Endothelial cell of umbilical vein (primary cell): ENCODE data around the gene FOXP1. TPM values are rescaled to one million over a fixed set of nuclear protein-coding genes. Genes with fewer than 3 reads are reported as not detected.

Experiments used
- BruUV-seq: library from RNA; stranded (reverse); fragments of 400-500 nt; replicated peaks from 2 replicates; lab custom pipeline; 2021; lab: Mats Ljungman, UMichigan
- CTCF ChIA-PET: fragments of 300-600, 350-600 bp; sonication (Branson Sonifier 250); formaldehyde crosslinking; loops from one replicate; lab custom pipeline; 2021; ENCODE audit warnings: antibody characterized with exemption, inconsistent platforms; lab: Charles Lee
- POLR2A ChIA-PET: fragments of 300-600, 350-600 bp; sonication (Branson Sonifier 250); formaldehyde crosslinking; loops from one replicate; lab custom pipeline; 2021; ENCODE audit warnings: antibody characterized with exemption, inconsistent platforms; lab: Charles Lee
- DNase-seq: peaks from one replicate; pipeline ENCODE4 v3.0.0-alpha.2; 2011; ENCODE audit warnings: low read depth, low spot score
- FAIRE-seq: peaks from 2 replicates; lab custom pipeline; 2011; peaks lifted over from hg19 to GRCh38; lab: Jason Lieb, UNC
- H2AFZ ChIP-seq: 2 replicates; pipeline ENCODE4 v1.6.0; 2012; ENCODE audit warnings: low read depth, low read length, control low read depth, inconsistent platforms
- H3K27ac ChIP-seq: 2 replicates; pipeline ENCODE4 v1.5.1; 2011; ENCODE audit warnings: low read depth, mild to moderate bottlenecking, control low read depth, low read length, moderate library complexity; ENCODE audit not compliant: insufficient read depth
- H3K27me3 ChIP-seq, 2 experiments: 2 replicates each; pipeline versions ENCODE4 v1.6.0 to v1.6.1; 2011; ENCODE audit warnings: low read length in 2 of 2, mixed read lengths in 1 of 2; ENCODE audit not compliant: control insufficient read depth in 2 of 2, insufficient read depth in 2 of 2
- H3K36me3 ChIP-seq, 2 experiments: 2 replicates in 1 of 2; 3 replicates in 1 of 2; pipeline ENCODE4 v1.5.1; 2011; ENCODE audit warnings: low read length in 2 of 2, mild to moderate bottlenecking in 1 of 2, moderate library complexity in 1 of 2; ENCODE audit not compliant: control insufficient read depth in 2 of 2, insufficient read depth in 2 of 2; ENCODE audit errors: extremely low read depth in 1 of 2
- H3K4me1 ChIP-seq: 3 replicates; pipeline ENCODE4 v1.5.1; 2011; ENCODE audit warnings: mild to moderate bottlenecking, low read length; ENCODE audit not compliant: control insufficient read depth, insufficient read depth; ENCODE audit errors: extremely low read depth
- H3K4me2 ChIP-seq: 2 replicates; pipeline ENCODE4 v1.6.1; 2011; ENCODE audit warnings: low read length, control low read depth, mixed read lengths; ENCODE audit not compliant: insufficient read depth
- H3K4me3 ChIP-seq, 3 experiments: fragments of 200-600 bp in 1 of 3; sonication (generic), shearing (Covaris generic) in 1 of 3; replicated peaks in 1 of 3; 2 replicates each; pipeline ENCODE4 v1.5.1; 2011 to 2016; ENCODE audit warnings: control low read depth in 3 of 3, low read length in 3 of 3, mild to moderate bottlenecking in 2 of 3, inconsistent platforms in 1 of 3, low read depth in 1 of 3, moderate library complexity in 1 of 3; ENCODE audit not compliant: insufficient read depth in 1 of 3
- H3K79me2 ChIP-seq: 2 replicates; pipeline ENCODE4 v1.6.0; 2012; ENCODE audit warnings: low read length, inconsistent platforms; ENCODE audit not compliant: control insufficient read depth, insufficient read depth
- H3K9ac ChIP-seq: replicated peaks from 2 replicates; pipeline ENCODE3; 2011; ENCODE audit warnings: low read length, control low read depth; ENCODE audit not compliant: insufficient read depth; ENCODE audit errors: extremely low read depth
- H3K9me1 ChIP-seq: replicated peaks from 3 replicates; pipeline ENCODE4 v1.6.0; 2011; ENCODE audit warnings: mild to moderate bottlenecking, low read length; ENCODE audit not compliant: control insufficient read depth, insufficient read depth; ENCODE audit errors: extremely low read depth
- H3K9me3 ChIP-seq: replicated peaks from 2 replicates; pipeline ENCODE4 v1.5.1; 2012; ENCODE audit warnings: low read length, inconsistent platforms; ENCODE audit not compliant: control insufficient read depth, insufficient read depth
- H4K20me1 ChIP-seq: replicated peaks from 2 replicates; pipeline ENCODE3; 2011; ENCODE audit warnings: mild to moderate bottlenecking, low read length; ENCODE audit not compliant: control insufficient read depth, insufficient read depth; ENCODE audit errors: extremely low read depth
- CTCF ChIP-seq, 2 donors: IDR thresholded peaks; 1 replicate in 1 of 2; 2 replicates in 1 of 2; pipeline ENCODE4 v1.5.1; 2011; ENCODE audit warnings: low read length in 2 of 2, mild to moderate bottlenecking in 2 of 2, moderate library complexity in 2 of 2, control low read depth in 1 of 2, inconsistent platforms in 1 of 2, low read depth in 1 of 2; ENCODE audit not compliant: insufficient read depth in 1 of 2; ENCODE audit errors: extremely low read depth in 1 of 2
- EZH2 ChIP-seq: IDR thresholded peaks from 2 replicates; pipeline ENCODE4 v1.6.1; 2012; ENCODE audit warnings: borderline replicate concordance, low read depth, mild to moderate bottlenecking, moderate library complexity, low read length, inconsistent platforms; ENCODE audit not compliant: severe bottlenecking
- FOS ChIP-seq: IDR thresholded peaks from 2 replicates; pipeline ENCODE4 v1.6.1; 2011; ENCODE audit warnings: mild to moderate bottlenecking, low read length, moderate library complexity, borderline replicate concordance; ENCODE audit not compliant: insufficient read depth
- GATA2 ChIP-seq: IDR thresholded peaks from 2 replicates; pipeline ENCODE4 v1.7.0; 2011; ENCODE audit warnings: low read depth, mild to moderate bottlenecking, moderate library complexity, mixed read lengths, low read length; ENCODE audit not compliant: insufficient read length, insufficient read depth
- JUN ChIP-seq: IDR thresholded peaks from 2 replicates; pipeline ENCODE4 v1.6.1; 2011; ENCODE audit warnings: borderline replicate concordance, low read depth; ENCODE audit not compliant: insufficient read length, insufficient read depth
- MYC ChIP-seq: IDR thresholded peaks from one replicate; pipeline ENCODE4 v1.6.1; 2011; ENCODE audit warnings: mild to moderate bottlenecking, low read depth, low read length
- POLR2A ChIP-seq: IDR thresholded peaks from 2 replicates; pipeline ENCODE4 v1.6.1; 2012; ENCODE audit warnings: low read depth, mild to moderate bottlenecking, control low read depth, low read length
- POLR2AphosphoS5 ChIP-seq: IDR thresholded peaks from 2 replicates; pipeline ENCODE4 v1.6.1; 2012; ENCODE audit warnings: low read depth, mild to moderate bottlenecking, control low read depth, low read length, moderate library complexity; ENCODE audit not compliant: insufficient read depth
- dilution Hi-C: fragments of 300-500 bp; cut with MboI; formaldehyde crosslinking; loops from one replicate; pipeline ENCODE4 v1.15.0; 2019; ENCODE audit warnings: low sequenced_read_pairs; ENCODE audit not compliant: extremely low pct_ligation_motif_present
- intact Hi-C: fragments of 100-400 bp; cut with micrococcal nuclease; formaldehyde crosslinking; loops from one replicate; pipeline ENCODE4 v1.10.0; 2022
- polyA plus RNA-seq, 4 experiments: library from polyadenylated mRNA; depleted of rRNA in 3 of 4; stranded (reverse) in 3 of 4; unstranded in 1 of 4; fragments of >200 nt; gene quantifications; 2 replicates each; pipeline versions ENCODE4 v1.2.1 to v1.2.3, GENCODE V29; 2011 to 2012; ENCODE audit warnings: missing spikeins in 1 of 4
- total RNA-seq: library from RNA; stranded (reverse); gene quantifications from 2 replicates; pipeline ENCODE4 v1.2.3, GENCODE V29; 2021
- TF ChIP-seq, protein P1 (sequence below): IDR thresholded peaks from 2 replicates; pipeline ENCODE4 v1.6.1; 2011; ENCODE audit not compliant: insufficient read depth, insufficient read length

The FOXP1 gene
- total and polyA plus RNA-seq, 2 donors (not counting 3 experiments of a cell fraction or from before 2014, with no cell fraction given), result 41.0 to 107 TPM

DNA sequence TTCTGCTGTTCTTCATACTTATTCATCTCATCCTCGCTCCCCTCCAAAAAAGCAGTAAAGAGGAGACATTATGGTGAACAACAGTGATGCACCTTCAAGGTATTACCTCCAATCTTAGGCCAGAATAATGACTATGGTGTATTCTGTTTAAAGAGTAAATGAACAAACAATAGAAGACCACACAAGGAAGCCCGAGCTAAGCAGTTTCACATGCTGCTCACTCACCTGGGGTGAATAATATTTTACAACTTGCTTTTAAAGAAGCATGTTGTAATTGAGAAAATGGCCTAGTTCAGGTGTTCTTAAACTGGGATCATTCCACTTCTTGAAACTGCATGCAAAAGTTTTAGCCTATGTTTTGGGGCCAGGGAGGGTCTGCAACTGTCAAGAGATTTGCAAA lies 581.2 kb downstream of the FOXP1 start:
- CTCF ChIA-PET, result interaction anchor here (2.8 kb wide), 1 partner anchor 20 kb away, joined by 8 read pairs; no protein-coding TSS in a partner anchor
- DNase-seq (no peak), FAIRE-seq (no peak)
- Histone ChIP-seq H3K9ac (no peak overlapping the region), H3K4me1 (peaks cover 34% of the 10 kb centered on the region), H3K79me2 (peaks cover 30% of the 10 kb centered on the region), H3K27me3 (no peaks in the 10 kb centered on the region), H4K20me1 (no peaks in the 10 kb centered on the region), H3K4me3 (no peak overlapping the region), H2AFZ (no peak overlapping the region), H3K9me3 (no peaks in the 10 kb centered on the region), H3K27ac (no peak overlapping the region), H3K9me1 (no peaks in the 10 kb centered on the region), H3K4me2 (no peak overlapping the region), H3K36me3 (peaks cover 0 to 5% of the 10 kb centered on the region in 2 experiments)
- POLR2A ChIA-PET, result no interaction called here
- BruUV-seq, result no TSS peak
- TF ChIP-seq POLR2A (no peak), EZH2 (no peak), JUN (no peak), GATA2 (no peak), MYC (no peak), CTCF (IDR thresholded peaks at IDR 0.05; ENCODE audit: extremely low read depth in 1 of 2, insufficient read depth in 1 of 2, low read depth in 1 of 2, low read length in 2 of 2) (no peak), POLR2AphosphoS5 (no peak), FOS (no peak)
- TF ChIP-seq, protein P1, sequence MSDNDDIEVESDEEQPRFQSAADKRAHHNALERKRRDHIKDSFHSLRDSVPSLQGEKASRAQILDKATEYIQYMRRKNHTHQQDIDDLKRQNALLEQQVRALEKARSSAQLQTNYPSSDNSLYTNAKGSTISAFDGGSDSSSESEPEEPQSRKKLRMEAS, result no peak
- dilution Hi-C loops, result no loop called here
- intact Hi-C loops, result loop anchor here (10.0 kb wide), 1 partner anchor 393 kb away; no protein-coding TSS in a partner anchor
